ENCODE measurements around the gene STAB2. TPM values are rescaled to one million over a fixed set of nuclear protein-coding genes. Genes with fewer than 3 reads are reported as not detected.

STAB2 gene
- total and polyA plus RNA-seq, 2 of the 8 experiments (the other 6 are each of a cell fraction or from before 2014, with no cell fraction given), result not detected

DNA sequence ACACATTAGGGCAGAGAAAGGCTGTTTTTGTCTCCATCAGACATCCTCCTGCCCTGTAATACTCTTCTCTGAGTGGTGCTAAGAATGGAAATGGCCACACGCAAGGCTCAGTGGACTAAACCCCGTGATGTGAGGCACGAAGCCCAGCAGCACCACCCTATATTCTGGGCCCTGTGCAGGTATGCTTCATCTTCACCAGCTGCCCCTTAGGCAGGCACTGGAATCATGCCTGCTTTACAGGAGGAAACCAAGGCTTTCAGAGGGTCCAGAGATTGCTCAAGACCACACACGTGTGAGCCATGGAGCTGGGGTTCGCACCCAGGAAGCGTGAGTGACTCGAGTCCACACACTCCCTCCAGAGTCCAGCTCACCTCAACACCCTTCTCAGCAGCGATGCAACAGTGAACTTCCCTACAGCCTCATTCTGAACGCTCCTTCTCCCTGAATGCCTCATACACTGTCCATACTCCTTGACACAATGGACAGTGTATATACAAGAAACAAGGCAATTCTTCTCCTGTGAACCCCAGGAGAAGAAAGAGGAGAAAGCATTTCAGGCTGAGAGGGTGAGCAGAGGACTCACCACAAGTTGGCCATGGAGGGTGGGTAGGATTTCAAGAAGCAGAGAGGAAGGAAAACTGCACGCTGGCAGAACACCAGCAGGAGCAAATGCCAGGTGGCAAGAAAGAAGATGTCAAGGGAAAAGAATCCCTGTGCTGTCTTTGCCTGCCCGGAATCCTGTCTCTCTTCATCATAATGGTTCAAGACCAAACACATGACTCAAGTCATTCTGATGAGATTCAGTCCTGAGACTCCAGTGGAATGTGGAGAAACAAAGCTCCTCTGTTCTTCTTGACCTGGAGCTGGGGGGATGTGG is 214.9 kb downstream of the STAB2 start (continued):
- TF ChIP-seq, protein P1, sequence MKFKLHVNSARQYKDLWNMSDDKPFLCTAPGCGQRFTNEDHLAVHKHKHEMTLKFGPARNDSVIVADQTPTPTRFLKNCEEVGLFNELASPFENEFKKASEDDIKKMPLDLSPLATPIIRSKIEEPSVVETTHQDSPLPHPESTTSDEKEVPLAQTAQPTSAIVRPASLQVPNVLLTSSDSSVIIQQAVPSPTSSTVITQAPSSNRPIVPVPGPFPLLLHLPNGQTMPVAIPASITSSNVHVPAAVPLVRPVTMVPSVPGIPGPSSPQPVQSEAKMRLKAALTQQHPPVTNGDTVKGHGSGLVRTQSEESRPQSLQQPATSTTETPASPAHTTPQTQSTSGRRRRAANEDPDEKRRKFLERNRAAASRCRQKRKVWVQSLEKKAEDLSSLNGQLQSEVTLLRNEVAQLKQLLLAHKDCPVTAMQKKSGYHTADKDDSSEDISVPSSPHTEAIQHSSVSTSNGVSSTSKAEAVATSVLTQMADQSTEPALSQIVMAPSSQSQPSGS (IDR thresholded peaks at IDR 0.05; ENCODE audit: low read length), result no peak
- TF ChIP-seq EZH2 (IDR thresholded peaks at IDR 0.05; ENCODE audit: low read depth, low read length, severe bottlenecking), result no peak
